DND-41 (cell line): ENCODE data around the gene ELOA.

Source experiments
- EZH2 ChIP-seq: IDR thresholded peaks from 3 replicates; pipeline ENCODE4 v1.6.1; 2012; ENCODE audit warnings: borderline replicate concordance, low read depth, mild to moderate bottlenecking, moderate library complexity, low read length, inconsistent platforms; ENCODE audit not compliant: severe bottlenecking
- TF ChIP-seq, protein P1 (sequence below): IDR thresholded peaks from 2 replicates; pipeline ENCODE4 v1.5.1; 2012; ENCODE audit warnings: borderline replicate concordance, low read length, moderate library complexity, mild to moderate bottlenecking; ENCODE audit not compliant: poor library complexity, severe bottlenecking; ENCODE audit errors: extremely low read depth

DNA sequence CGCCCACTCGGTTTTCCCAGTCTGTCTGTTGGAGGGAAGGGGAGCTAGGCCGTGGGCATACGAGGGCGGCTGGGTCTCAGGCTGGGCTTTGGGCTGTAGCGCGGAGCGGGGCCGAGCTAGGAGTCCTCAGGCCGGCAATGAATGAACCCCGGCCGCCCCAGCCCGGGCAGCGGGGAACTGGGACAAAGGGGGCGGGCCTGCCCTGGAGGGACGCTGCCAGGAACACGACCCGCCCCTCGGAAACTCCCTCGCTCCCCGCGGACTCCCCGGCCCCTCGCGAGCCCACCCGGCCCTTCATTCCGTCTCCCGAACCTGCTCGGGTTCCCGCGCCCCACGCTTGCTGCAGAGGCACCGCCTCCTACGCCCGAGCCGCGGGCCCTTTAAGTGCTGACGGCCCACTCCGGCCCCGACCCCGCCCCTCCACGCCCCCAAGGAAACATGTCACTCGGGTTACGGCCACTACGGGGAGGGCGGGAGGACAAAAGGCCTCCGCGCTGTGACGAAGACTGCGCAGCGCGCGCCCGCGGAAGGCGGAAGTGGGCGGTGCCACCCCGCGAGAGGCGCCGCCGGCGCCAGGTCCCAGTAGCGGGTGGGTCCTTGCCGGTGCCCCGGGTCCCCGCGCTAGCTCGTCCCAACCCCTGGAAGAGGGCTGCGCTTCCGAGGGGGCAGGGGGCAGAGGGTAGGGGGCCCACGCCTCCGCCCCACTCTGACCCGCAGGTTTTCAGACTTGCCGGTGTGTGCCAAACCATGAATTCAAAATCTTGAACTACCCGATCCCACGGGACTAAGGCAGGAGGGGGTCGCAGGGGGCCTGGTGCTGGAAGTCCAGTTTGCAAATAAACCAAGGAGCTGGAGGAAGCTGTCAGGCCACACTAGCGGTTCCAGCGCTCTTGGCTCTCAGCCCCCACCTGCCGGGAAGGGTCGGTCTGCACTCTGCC, 57.4 kb downstream of the ELOA start, which contains the start of gene GALE:
- TF ChIP-seq, protein P1, sequence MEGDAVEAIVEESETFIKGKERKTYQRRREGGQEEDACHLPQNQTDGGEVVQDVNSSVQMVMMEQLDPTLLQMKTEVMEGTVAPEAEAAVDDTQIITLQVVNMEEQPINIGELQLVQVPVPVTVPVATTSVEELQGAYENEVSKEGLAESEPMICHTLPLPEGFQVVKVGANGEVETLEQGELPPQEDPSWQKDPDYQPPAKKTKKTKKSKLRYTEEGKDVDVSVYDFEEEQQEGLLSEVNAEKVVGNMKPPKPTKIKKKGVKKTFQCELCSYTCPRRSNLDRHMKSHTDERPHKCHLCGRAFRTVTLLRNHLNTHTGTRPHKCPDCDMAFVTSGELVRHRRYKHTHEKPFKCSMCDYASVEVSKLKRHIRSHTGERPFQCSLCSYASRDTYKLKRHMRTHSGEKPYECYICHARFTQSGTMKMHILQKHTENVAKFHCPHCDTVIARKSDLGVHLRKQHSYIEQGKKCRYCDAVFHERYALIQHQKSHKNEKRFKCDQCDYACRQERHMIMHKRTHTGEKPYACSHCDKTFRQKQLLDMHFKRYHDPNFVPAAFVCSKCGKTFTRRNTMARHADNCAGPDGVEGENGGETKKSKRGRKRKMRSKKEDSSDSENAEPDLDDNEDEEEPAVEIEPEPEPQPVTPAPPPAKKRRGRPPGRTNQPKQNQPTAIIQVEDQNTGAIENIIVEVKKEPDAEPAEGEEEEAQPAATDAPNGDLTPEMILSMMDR: no peak
- no peak for TF ChIP-seq EZH2
